ENCODE results near the gene HLCS. TPM values are rescaled to one million over a fixed set of nuclear protein-coding genes. Genes with fewer than 3 reads are reported as not detected.

Gene HLCS
- polyA plus RNA-seq, 1 donor (not counting 4 experiments of a cell fraction or from before 2014, with no cell fraction given): 11.5 TPM

DNA sequence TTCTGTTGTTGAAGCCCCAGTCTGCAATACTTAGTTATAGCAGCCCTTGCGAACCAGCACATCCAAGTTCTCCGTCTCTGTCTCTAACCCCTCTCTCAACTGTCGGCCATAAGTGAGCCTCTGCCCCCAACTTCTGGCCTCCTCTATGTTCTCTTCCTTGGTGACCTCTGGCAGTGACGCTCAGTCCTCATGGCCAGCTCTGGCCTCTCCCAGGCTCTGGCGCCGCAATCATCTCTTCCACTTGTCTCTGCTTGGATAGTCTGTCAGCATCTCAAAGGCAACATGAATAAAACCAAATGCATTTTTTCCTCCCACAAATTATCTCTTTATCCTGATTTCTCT, 8.4 kb upstream of the HLCS start:
- Histone ChIP-seq H3K4me3 (ENCODE audit: control insufficient read depth in 2 of 3, extremely low read depth in 1 of 3, insufficient read depth in 2 of 3, low read depth in 1 of 3, low read length in 3 of 3) (no peak overlapping the region), H3K4me2 (ENCODE audit: control insufficient read depth, extremely low read depth, insufficient read depth, low read depth, low read length) (no peak overlapping the region), H3K79me2 (ENCODE audit: control insufficient read depth, insufficient read depth, low read length) (no peaks in the 10 kb centered on the region), H3K36me3 (ENCODE audit: control insufficient read depth in 2 of 2, extremely low read depth in 1 of 2, insufficient read depth in 2 of 2, low read length in 2 of 2) (no peaks in the 10 kb centered on the region), H2AFZ (ENCODE audit: control insufficient read depth, low read length) (no peak overlapping the region), H3K9me1 (ENCODE audit: control insufficient read depth, extremely low read depth, insufficient read depth, low read length) (no peaks in the 10 kb centered on the region), H3K9me3 (ENCODE audit: control insufficient read depth, low read depth, low read length) (no peaks in the 10 kb centered on the region), H3K4me1 (ENCODE audit: control insufficient read depth, extremely low read depth, insufficient read depth, low read length) (no peaks in the 10 kb centered on the region), H4K20me1 (ENCODE audit: control insufficient read depth, extremely low read depth, insufficient read depth, low read length) (no peaks in the 10 kb centered on the region), H3K9ac (ENCODE audit: control insufficient read depth, extremely low read depth, insufficient read depth, low read length) (no peak overlapping the region), H3K27ac (ENCODE audit: control insufficient read depth, insufficient read depth, low read length) (no peak overlapping the region), H3K27me3 (ENCODE audit: control insufficient read depth, extremely low read depth, insufficient read depth, low read length) (no peaks in the 10 kb centered on the region)
- dilution Hi-C loops (cut with MboI; ENCODE audit: extremely low pct_ligation_motif_present, low sequenced_read_pairs): no loop called here
- no peak for FAIRE-seq
- TF ChIP-seq EZH2 (IDR thresholded peaks at IDR 0.05; ENCODE audit: low read length): no peak
- TF ChIP-seq, protein P1, sequence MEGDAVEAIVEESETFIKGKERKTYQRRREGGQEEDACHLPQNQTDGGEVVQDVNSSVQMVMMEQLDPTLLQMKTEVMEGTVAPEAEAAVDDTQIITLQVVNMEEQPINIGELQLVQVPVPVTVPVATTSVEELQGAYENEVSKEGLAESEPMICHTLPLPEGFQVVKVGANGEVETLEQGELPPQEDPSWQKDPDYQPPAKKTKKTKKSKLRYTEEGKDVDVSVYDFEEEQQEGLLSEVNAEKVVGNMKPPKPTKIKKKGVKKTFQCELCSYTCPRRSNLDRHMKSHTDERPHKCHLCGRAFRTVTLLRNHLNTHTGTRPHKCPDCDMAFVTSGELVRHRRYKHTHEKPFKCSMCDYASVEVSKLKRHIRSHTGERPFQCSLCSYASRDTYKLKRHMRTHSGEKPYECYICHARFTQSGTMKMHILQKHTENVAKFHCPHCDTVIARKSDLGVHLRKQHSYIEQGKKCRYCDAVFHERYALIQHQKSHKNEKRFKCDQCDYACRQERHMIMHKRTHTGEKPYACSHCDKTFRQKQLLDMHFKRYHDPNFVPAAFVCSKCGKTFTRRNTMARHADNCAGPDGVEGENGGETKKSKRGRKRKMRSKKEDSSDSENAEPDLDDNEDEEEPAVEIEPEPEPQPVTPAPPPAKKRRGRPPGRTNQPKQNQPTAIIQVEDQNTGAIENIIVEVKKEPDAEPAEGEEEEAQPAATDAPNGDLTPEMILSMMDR (optimal IDR thresholded peaks at IDR 0.05 in 1 of 3, IDR thresholded peaks at IDR 0.05 in 1 of 3, conservative IDR thresholded peaks at IDR 0.05 in 1 of 3; ENCODE audit: extremely low read depth in 1 of 3, insufficient read depth in 2 of 3, low read length in 3 of 3): no peak
- no peak for DNase-seq (ENCODE audit: low read depth, low spot score)

DNA sequence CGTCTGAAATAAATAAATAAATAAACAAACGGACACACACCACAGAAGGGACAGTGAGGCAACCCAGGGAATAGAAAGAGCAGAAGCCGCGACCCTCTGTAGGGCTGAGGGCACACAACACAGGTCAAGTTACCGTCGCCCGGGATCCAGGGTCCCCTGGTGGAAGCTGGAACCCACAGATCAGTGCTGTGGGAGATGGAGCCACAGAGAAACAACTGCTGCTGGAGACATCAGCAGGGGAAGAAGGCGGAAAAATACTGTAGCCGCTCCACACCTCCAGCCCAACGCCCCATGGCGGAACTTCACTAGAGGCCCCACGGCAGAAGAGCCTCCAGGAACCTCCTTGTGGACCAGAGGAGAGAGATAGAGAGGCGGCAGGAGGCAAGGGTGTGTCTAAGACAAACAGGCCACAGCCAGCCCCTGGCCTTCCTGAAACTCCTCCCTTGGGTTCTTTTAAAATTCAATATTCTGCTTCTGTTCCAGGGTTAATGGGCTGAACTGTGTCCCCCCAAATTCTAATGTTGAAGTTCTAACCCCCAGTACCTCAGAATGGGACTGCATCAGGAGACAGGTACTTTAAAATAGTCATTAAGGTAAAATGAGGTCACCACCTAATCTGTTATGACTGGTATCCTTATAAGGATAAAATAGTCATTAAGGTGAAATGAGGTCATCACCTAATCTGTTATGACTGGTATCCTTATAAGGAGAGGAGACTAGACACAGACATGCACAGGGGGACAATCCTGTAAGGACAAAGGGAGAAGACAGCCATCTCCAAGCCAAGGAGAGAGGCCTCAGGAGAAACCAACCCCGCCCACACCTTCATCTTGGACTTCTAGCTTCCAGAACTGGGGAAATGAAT, 7.7 kb upstream of the HLCS start:
- H3K4me2 ChIP-seq (ENCODE audit: control insufficient read depth, extremely low read depth, insufficient read depth, low read depth, low read length): no peak overlapping the region
- no peak overlapping the region for H3K4me3 ChIP-seq (ENCODE audit: control insufficient read depth in 2 of 3, extremely low read depth in 1 of 3, insufficient read depth in 2 of 3, low read depth in 1 of 3, low read length in 3 of 3)
- H3K27ac ChIP-seq (ENCODE audit: control insufficient read depth, insufficient read depth, low read length): no peak overlapping the region
- no peaks in the 10 kb centered on the region for H3K9me3 ChIP-seq (ENCODE audit: control insufficient read depth, low read depth, low read length)
- H4K20me1 ChIP-seq (ENCODE audit: control insufficient read depth, extremely low read depth, insufficient read depth, low read length): no peaks in the 10 kb centered on the region
- dilution Hi-C loops (cut with MboI; ENCODE audit: extremely low pct_ligation_motif_present, low sequenced_read_pairs): no loop called here
- H3K4me1 ChIP-seq (ENCODE audit: control insufficient read depth, extremely low read depth, insufficient read depth, low read length): no peaks in the 10 kb centered on the region
- H3K9me1 ChIP-seq (ENCODE audit: control insufficient read depth, extremely low read depth, insufficient read depth, low read length): no peaks in the 10 kb centered on the region
- H3K36me3 ChIP-seq (ENCODE audit: control insufficient read depth in 2 of 2, extremely low read depth in 1 of 2, insufficient read depth in 2 of 2, low read length in 2 of 2): no peaks in the 10 kb centered on the region
- no peak overlapping the region for H2AFZ ChIP-seq (ENCODE audit: control insufficient read depth, low read length)
- FAIRE-seq: no peak
- H3K9ac ChIP-seq (ENCODE audit: control insufficient read depth, extremely low read depth, insufficient read depth, low read length): no peak overlapping the region
- H3K27me3 ChIP-seq (ENCODE audit: control insufficient read depth, extremely low read depth, insufficient read depth, low read length): no peaks in the 10 kb centered on the region
- no peak for DNase-seq (ENCODE audit: low read depth, low spot score)
- TF ChIP-seq EZH2 (IDR thresholded peaks at IDR 0.05; ENCODE audit: low read length): no peak
- TF ChIP-seq, protein P1 (optimal IDR thresholded peaks at IDR 0.05 in 1 of 3, IDR thresholded peaks at IDR 0.05 in 1 of 3, conservative IDR thresholded peaks at IDR 0.05 in 1 of 3; ENCODE audit: extremely low read depth in 1 of 3, insufficient read depth in 2 of 3, low read length in 3 of 3): no peak
- H3K79me2 ChIP-seq (ENCODE audit: control insufficient read depth, insufficient read depth, low read length): no peaks in the 10 kb centered on the region
